HG03520 (cell line): ENCODE data around the gene ARHGAP33.
A peak's percentile ranks its signal among the peaks of the same experiment; 100 is the strongest.
"Not testable (repeated sequence)": the region's sequence is repeated elsewhere in the genome, so short reads cannot be mapped to it uniquely, and the experiment has no call there.

ENCODE experiments used
- ATAC-seq: cut with Tn5 transposase; IDR thresholded peaks from one replicate; pipeline ENCODE4 v1.9.1; 2021; ENCODE audit warnings: mild to moderate bottlenecking, moderate library complexity; ENCODE audit not compliant: unreplicated experiment

ARHGAP33 gene

DNA sequence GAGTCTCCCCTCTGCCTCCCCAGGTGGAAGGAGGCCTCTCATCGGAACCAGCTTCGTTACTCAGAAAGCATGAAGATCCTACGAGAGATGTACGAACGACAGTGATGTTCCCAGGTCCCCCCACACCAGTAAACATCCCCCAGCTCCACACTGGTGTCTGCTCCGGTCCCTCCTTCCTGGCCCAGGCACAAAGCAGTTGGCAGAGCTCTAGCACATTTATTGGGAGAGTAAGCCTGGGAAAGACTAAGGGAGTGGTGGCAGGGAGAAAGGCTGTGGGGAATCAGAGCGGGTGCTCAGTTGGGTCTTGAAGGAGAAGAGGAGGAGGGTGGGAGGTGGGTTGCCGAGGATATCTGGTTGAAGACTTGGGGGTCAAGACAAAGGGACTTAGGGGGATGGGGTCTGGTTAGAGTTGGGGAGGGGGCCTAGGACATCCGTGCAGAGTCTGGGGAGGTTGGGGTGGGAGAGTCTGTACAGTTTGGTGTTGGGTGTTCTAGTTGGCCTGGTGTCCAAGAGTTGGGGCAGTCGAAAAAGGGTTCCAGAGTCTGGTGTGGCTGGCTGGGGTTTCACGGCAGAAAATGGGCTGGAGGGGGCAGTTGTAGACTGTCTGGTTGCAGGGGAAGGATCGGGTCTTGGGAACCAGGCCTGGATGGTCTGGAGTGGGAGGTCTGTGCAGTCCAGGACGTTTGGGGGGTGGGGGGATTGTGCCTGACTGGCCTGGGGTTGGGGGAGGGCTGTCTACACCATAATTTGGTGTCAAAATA, 20.8 kb upstream of the ARHGAP33 start:
- no peak for ATAC-seq

GRCh38 chr19:35755131-35755549, 20.2 kb upstream of the ARHGAP33 start:
- ATAC-seq: no peak

DNA sequence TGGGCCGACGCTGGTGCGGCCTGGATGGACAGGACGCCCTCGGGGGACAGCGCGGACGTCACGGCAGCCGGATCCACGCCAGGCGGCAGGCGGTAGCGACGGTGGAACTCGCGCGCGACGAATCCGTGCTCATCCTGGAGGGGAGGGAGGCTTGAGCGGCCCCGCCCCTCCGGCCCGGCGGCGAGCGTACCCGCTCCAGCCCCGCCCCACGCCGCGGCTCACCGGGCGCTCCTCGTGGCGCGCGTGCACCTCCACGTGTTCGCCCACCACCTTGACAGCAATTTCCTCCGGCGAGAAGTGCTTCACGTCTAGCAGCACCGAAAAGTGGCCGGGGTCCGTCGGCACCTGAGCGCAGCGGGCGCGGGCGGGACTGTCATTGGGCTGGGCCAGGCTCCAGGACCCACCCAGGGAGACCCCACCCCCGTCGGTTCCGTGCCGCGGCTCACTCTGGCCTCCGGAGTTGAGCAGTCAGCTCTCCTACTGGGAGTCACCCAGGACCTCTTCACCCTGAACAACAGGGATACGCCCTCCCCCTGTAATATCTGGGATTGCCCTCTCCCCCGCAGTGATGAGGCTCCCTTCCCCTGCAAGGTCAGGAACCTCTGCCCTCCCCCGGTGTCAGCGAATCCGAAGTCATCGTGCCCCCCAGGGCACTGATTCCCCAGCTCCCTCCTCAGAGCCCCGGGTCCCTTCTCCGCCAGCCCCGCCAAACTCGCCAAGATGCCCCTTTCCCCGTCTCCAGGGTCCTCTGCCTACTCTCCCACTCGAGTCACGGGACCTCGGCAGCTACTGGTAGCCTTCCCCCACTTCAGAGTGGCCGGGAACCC, 19.6 kb upstream of the ARHGAP33 start:
- ATAC-seq: no peak

- ATAC-seq: no peak
Observed at GRCh38 chr19:35756377-35757230, 18.8 kb upstream of the ARHGAP33 start, which contains the start of gene HSPB6. Gene HSPB6, minus strand, starts transcription at chr19:35757029. Its CDS starts 21 bp downstream, at chr19:35757008.

DNA sequence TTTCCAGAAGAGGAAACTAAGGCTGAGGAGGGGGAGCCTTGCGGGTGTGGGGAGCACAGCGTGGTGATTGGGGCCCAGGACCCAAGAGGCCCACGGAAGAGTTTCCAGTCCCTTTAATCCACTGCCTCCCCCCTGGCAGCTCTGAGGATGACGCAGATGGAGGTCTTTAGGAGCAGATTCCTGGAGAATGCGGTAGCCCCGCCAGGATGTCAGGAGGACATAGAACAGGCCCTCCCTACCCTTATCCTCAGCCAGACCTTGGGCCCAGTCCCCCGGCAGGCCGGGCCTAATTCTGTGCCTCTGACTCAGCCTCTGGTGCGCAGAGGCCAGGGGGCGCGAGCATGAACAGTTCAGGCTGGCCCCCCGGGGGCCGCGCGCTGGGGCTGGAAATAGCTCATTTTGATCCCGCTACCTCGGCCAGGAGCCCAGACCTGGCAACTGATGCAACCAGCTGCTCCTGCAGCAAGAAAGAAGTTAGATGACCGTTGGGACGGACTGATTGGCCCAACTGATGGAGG, 18.1 kb upstream of the ARHGAP33 start:
- ATAC-seq: no peak

GRCh38 chr19:35757749-35758608, 17.4 kb upstream of the ARHGAP33 start, which contains the start of gene PROSER3:
Gene PROSER3, plus strand, starts transcription at chr19:35758176. Its CDS starts 40 bp downstream, at chr19:35758216.
- ATAC-seq: peak; percentile 98

- ATAC-seq: no peak
Observed at GRCh38 chr19:35759697-35760096, 15.7 kb upstream of the ARHGAP33 start.

DNA sequence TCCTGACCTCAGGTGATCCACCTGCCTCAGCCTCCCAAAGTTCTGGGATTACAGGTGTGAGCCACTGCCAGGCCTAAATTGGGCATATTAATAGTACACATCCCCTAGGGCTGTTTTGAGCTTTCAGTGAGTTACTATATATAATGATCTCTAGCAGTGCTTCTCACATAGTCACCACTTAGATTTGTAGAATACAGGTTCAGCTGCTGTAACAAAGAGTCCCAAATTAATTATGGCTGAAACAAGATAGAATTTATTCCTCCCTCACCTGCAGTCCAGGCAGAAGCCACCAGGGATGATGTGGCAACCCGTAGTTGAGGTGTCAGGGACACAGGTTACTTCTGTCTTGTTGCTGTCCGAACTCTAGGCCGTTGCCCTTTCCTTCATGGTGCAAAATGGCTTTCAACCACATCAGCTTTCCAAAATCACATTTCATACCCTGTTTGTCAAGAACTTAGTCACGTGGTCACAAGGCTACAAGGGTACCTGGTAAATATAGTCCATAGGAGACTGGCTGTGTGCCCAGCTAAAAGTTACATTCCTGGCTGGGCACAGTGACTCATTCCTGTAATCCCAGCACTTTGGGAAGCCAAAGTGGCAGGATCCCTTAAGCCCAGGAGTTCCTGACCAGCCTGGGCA, 14.5 kb upstream of the ARHGAP33 start:
- ATAC-seq: no peak

- no peak for ATAC-seq
Observed at GRCh38 chr19:35764432-35765315, 10.7 kb upstream of the ARHGAP33 start.

- no peak for ATAC-seq
Observed at GRCh38 chr19:35766571-35767104, 8.7 kb upstream of the ARHGAP33 start.

GRCh38 chr19:35767288-35768081, 7.9 kb upstream of the ARHGAP33 start:
- no peak for ATAC-seq

DNA sequence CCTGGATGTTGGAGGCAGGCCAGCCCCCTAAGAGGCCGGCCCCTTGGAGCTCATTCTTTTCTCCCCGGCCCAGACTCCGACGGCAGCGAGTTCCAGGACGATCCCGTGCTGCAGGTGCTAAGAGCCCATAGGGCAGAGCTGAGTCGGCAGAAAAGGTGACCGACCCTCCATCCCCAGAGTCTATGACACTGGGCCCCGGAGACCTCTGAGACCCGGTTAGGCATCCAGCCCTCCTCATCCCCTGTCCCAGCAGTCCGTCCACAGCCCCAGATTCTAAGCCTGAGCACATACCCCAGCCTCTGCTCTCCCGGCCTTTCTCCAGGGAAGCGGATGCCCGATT, 7.3 kb upstream of the ARHGAP33 start:
- ATAC-seq: no peak

DNA sequence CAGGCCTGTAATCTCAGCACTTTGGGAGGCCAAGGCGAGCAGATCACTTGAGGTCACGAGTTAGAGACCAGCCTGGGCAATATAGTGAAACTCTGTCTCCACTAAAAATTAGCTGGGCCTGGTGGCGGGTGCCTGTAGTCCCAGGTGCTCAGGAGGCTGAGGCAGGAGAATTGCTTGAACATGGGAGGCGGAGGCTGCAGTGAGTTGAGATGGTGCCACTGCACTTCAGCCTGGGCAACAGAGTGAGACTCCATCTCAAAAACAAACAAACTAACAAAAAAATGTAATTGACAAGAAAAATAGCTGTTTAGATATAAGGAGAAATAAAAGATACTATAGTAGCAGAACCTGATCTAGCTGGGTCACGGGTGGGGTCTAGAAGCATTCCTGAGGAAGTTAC, 3.0 kb upstream of the ARHGAP33 start:
- not testable (repeated sequence) for ATAC-seq

- no peak for ATAC-seq
Observed at GRCh38 chr19:35773020-35773806, 2.2 kb upstream of the ARHGAP33 start.

GRCh38 chr19:35774274-35775045, 904 bp upstream of the ARHGAP33 start:
- ATAC-seq: no peak

DNA sequence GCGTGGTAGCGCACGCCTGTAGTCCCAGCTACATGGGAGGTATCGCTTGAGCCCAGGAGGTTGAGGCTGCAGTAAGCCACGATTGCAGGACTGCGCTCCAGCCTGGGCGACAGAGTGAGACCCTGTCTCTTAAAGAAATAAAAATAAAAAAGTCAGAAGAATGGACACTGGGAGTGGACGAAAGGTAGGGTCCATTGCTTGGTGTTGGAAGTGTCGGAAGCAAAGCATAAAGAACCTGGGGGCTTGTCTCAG, 392 bp upstream of the ARHGAP33 start:
- peak; percentile 2 for ATAC-seq
